Stimulated activated CD4-positive, alpha-beta T cell treated with anti-CD3 and anti-CD28 coated beads, Interleukin-2, amount 100 ng/mL, for 48 hours (primary cell): ENCODE data around the gene DIAPH2.

Source experiments
- DNase-seq, 2 donors: peaks; one replicate each; pipeline ENCODE4 v3.0.0-alpha.2; 2020

The DIAPH2 gene

DNA sequence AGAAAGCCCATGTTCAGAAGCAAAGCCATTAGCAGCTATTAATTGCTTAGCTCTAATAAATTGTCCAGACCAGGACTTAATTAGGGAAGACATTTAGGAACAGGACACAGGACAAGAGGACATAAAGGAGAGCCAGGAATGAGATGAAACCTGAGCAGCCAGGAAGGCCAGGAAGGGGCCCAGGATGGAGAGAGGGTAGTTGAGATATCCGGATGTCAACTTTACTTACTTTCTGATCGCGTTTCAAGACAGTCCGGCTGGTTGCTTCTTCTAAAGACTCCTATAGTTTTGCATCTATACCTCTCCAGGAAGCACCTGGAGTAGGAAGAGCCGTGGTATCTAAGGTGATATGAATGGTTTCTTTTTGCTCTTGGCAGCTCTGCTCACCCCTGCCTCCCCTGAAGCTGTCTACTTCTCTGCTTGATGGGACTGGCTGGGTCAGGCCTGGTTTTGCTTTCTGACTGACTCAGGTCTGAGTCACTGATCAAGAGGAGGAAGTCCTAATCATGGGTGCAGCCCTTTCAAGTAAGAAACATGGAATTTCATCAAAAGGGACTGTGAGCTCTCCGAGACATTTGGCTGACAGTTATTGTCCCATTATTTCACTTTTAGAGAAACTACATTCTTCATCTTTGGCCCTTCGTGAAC lies 932.4 kb downstream of the DIAPH2 start:
- DNase-seq, result no peak

- no peak for DNase-seq
These were observed 934.9 kb downstream of the DIAPH2 start for GRCh38 chrX:97619499-97619898.

- no peak for DNase-seq
These were observed 937.5 kb downstream of the DIAPH2 start for GRCh38 chrX:97622111-97622510.

DNA sequence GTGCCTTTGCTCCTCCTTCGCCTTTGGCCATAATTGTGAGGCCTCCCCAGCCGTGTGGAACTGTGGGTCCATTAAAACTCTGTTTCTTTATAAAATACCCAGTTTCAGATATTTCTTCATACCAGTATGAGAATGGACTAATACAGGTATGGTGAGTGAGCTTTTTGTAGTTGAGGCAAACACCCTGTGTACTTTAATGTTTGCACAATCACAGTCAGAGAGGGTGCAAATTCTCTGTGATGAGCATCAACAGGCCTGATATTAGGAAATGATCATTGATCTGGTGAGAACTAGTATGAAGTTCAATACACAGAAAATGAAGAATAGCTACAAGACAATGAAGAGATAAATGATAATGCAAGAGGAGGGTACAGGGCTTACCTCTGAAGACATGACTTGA lies 943.7 kb downstream of the DIAPH2 start:
- no peak for DNase-seq

GRCh38 chrX:97628807-97629596 lies 944.4 kb downstream of the DIAPH2 start:
- DNase-seq, result no peak

GRCh38 chrX:97629597-97629985 lies 944.9 kb downstream of the DIAPH2 start:
- no peak for DNase-seq

DNA sequence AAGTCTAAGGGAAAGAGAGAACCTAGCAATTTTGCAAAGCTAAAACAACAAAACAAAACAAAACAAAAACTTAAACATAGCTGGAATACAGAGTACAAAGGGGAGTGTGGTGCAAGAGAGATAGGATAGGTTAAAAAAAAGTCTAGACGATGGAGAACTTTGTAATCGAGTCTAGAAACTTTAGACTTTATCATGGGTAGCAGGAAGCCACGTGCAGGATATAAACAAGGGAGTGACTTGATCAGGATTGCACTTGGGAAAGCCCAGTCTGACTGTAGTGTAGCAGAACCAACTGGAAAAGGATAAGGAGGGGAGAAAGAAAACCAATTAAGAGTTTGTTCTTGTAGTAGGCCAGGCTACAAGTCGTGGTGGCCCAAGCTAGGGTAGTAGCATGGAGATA lies 949.2 kb downstream of the DIAPH2 start:
- DNase-seq, result no peak

GRCh38 chrX:97636473-97637140 lies 952.0 kb downstream of the DIAPH2 start:
- DNase-seq, result no peak

- DNase-seq, result no peak
These were observed 952.6 kb downstream of the DIAPH2 start for GRCh38 chrX:97637289-97637688.

DNA sequence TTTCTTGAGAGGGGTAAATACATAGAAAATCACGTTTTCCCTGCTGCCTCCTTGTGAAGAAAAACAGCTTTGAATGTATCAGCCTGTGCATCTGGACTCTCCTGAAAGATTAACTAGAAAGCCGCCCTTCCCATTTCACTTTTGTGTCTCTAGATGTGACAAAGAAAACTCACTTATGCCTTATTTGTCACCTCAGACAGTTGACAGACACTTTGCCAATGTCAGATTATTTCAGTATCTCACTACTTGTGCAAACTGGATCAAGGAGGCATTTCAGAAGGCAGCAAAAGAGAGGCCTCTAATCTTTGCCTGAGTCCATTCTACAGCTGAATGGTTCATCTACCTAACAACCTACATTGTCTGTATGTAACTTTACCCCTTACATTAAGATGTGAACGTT lies 954.0 kb downstream of the DIAPH2 start:
- DNase-seq, result no peak

DNA sequence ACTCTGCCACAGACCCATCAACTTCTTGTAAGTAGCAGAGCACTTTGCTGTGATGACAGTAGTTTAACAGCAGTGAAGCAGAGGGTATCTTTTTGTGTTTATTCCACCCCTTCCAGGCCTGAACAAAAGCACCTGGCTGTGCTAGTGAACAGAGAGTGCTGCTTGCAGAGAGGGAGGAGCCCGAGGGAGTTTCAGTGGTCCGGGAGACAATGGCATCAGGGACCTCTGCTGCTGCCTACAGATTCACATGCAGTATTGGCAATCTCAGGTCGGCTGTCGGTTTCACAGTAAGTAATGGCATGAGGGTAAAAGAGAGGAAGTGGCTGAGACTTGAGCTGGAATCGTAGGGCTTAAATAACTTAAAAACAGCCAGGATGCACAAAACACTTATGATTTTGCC lies 954.9 kb downstream of the DIAPH2 start:
- DNase-seq, result no peak
